K562 (cell line): ENCODE measurements around the gene POU2F3. TPM values are rescaled to one million over a fixed set of nuclear protein-coding genes. Genes with fewer than 3 reads are reported as not detected.

Source experiments
- CBX3 ChIP-seq, 2 experiments: IDR thresholded peaks; 1 replicate in 1 of 2; 2 replicates in 1 of 2; pipeline ENCODE4 v1.6.1; 2012; ENCODE audit warnings: inconsistent platforms in 2 of 2, low read length in 2 of 2, borderline replicate concordance in 1 of 2, control low read depth in 1 of 2
- CC2D1A ChIP-seq: fragments of 450-650 bp; IDR thresholded peaks from 2 replicates; pipeline ENCODE4 v1.6.1; 2017; ENCODE audit warnings: mild to moderate bottlenecking
- CHAMP1 ChIP-seq: fragments of 450-650 bp; IDR thresholded peaks from 2 replicates; pipeline ENCODE4 v1.6.1; 2016; ENCODE audit warnings: mild to moderate bottlenecking
- CTBP1 ChIP-seq: fragments of 450-650 bp; IDR thresholded peaks from 2 replicates; pipeline ENCODE4 v1.6.1; 2016; ENCODE audit warnings: borderline replicate concordance
- FOXO4 ChIP-seq: fragments of 450-650 bp; formaldehyde crosslinking; IDR thresholded peaks from 2 replicates; pipeline ENCODE4 v1.4.0; 2020; ENCODE audit warnings: mild to moderate bottlenecking, moderate library complexity
- LEF1 ChIP-seq: fragments of 450-650 bp; IDR thresholded peaks from 2 replicates; pipeline ENCODE4 v1.6.1; 2016; ENCODE audit warnings: mild to moderate bottlenecking
- MBD2 ChIP-seq: sonication (generic); IDR thresholded peaks from 2 replicates; pipeline ENCODE4 v1.6.1; 2016; ENCODE audit warnings: low read depth, borderline replicate concordance
- MTF1 ChIP-seq: fragments of 250-450 bp; sonication (Bioruptor Pico); IDR thresholded peaks from 2 replicates; pipeline ENCODE4 v1.9.0; 2021; ENCODE audit warnings: moderate library complexity, mild to moderate bottlenecking, inconsistent platforms, borderline replicate concordance
- MXI1 ChIP-seq: IDR thresholded peaks from 2 replicates; pipeline ENCODE4 v1.6.1; 2011; ENCODE audit warnings: low read depth, mild to moderate bottlenecking, improper control_type of control experiment, low read length
- NFE2 ChIP-seq: IDR thresholded peaks from 2 replicates; pipeline ENCODE4 v1.6.1; 2014; ENCODE audit warnings: antibody characterized with exemption, low read depth
- POLR2B ChIP-seq: fragments of 450-650 bp; IDR thresholded peaks from 2 replicates; pipeline ENCODE4 v1.6.1; 2018; ENCODE audit warnings: low read depth; ENCODE audit not compliant: partially characterized antibody
- RREB1 ChIP-seq: fragments of 250-450 bp; sonication (Bioruptor Pico); IDR thresholded peaks from 2 replicates; pipeline ENCODE4 v1.4.0; 2020
- SMARCE1 ChIP-seq: fragments of 450-650 bp; IDR thresholded peaks from 2 replicates; pipeline ENCODE4 v1.7.1; 2016; ENCODE audit warnings: mild to moderate bottlenecking
- TCF3 ChIP-seq: sonication (generic); formaldehyde crosslinking; IDR thresholded peaks from 2 replicates; pipeline ENCODE4 v1.4.0; 2020; ENCODE audit warnings: mild to moderate bottlenecking, missing genetic modification reagents
- TEAD4 ChIP-seq, 2 experiments: sonication (generic) in 1 of 2; formaldehyde crosslinking in 1 of 2; IDR thresholded peaks; 2 replicates each; pipeline versions ENCODE4 v1.6.1 to v1.8.0; 2012 to 2022; ENCODE audit warnings: borderline replicate concordance in 1 of 2, inconsistent platforms in 1 of 2, low read length in 1 of 2, mild to moderate bottlenecking in 1 of 2, missing genetic modification reagents in 1 of 2
- ZKSCAN1 ChIP-seq: fragments of 150-350 bp; IDR thresholded peaks from 2 replicates; pipeline ENCODE4 v1.6.1; 2016; ENCODE audit warnings: low read depth, low read length
- ZNF740 ChIP-seq, 3 experiments: fragments of 200-800 bp in 1 of 3; sonication (Bioruptor generic) in 1 of 3; sonication (generic) in 1 of 3; formaldehyde crosslinking in 1 of 3; IDR thresholded peaks; 2 replicates each; pipeline versions ENCODE4 v1.6.1 to v1.8.0; 2016 to 2022; ENCODE audit warnings: mild to moderate bottlenecking in 2 of 3, missing compliant biosample characterization in 2 of 3, missing genetic modification characterization in 2 of 3, missing genetic modification reagents in 1 of 3
- polyA plus RNA-seq, 8 experiments: library from polyadenylated mRNA; depleted of rRNA in 4 of 8; stranded (reverse) in 5 of 8; unstranded in 3 of 8; fragments of >200 nt; fragmentation: Nextera tagmentation in 2 of 8; fragmentation: Illumina TruSeq in 1 of 8; extraction: Ambion mirVana in 2 of 8; extraction: Trizol in 1 of 8; gene quantifications; 2 replicates each; pipeline versions ENCODE4 v1.2.1 to v1.2.3, GENCODE V29; 2011 to 2014; ENCODE audit warnings: inconsistent platforms in 1 of 8, missing spikeins in 1 of 8
- total RNA-seq, 7 experiments: library from RNA; depleted of rRNA in 6 of 7; stranded (reverse); fragments of >200 nt in 6 of 7; fragmentation: Illumina TruSeq in 2 of 7; extraction: Trizol in 2 of 7; gene quantifications; 2 replicates each; pipeline versions ENCODE4 v1.2.1 to v1.2.3, GENCODE V29; 2011 to 2021; ENCODE audit warnings: low replicate concordance in 1 of 7

POU2F3 gene
- total and polyA plus RNA-seq, 9 of the 15 experiments (the other 6 are each of a cell fraction or from before 2014, with no cell fraction given), result not detected

- TF ChIP-seq FOXO4 (CRISPR knock-in tag) (no peak), RREB1 (CRISPR knock-in tag) (no peak), MBD2 (no peak), SMARCE1 (no peak), POLR2B (no peak), ZNF740 (CRISPR knock-in tag; IDR thresholded peaks at IDR 0.05) (no peak), ZNF740 (tag; IDR thresholded peaks at IDR 0.05) (no peak), TEAD4 (IDR thresholded peaks at IDR 0.05; ENCODE audit: low read length) (no peak), TEAD4 (CRISPR knock-in tag; IDR thresholded peaks at IDR 0.05; ENCODE audit: borderline replicate concordance) (no peak), NFE2 (peak; percentile 46; the same call in 1 of the 2 replicates), MTF1 (CRISPR knock-in tag) (no peak), CC2D1A (no peak), CHAMP1 (no peak), CTBP1 (no peak), MXI1 (no peak), CBX3 (IDR thresholded peaks at IDR 0.05; ENCODE audit: borderline replicate concordance in 1 of 2, low read length in 2 of 2) (no peak), ZKSCAN1 (no peak), TCF3 (CRISPR knock-in tag) (peak; percentile 40; the same call in 1 of the 2 replicates), LEF1 (no peak)
Observed at GRCh38 chr11:120196826-120197225, 43.1 kb upstream of the POU2F3 start (continued).
